ENCODE data around the gene DNHD1. TPM values are rescaled to one million over a fixed set of nuclear protein-coding genes. Genes with fewer than 3 reads are reported as not detected.
A peak's percentile ranks its signal among the peaks of the same experiment; 100 is the strongest.

DNHD1 gene
- total and polyA plus RNA-seq, 5 donors = 5.4 to 10.9 (median 7.0) TPM

- H3K4me3 ChIP-seq (ENCODE audit: low read length) = peak overlapping the region; percentile 26
- no peaks in the 10 kb centered on the region for H3K27me3 ChIP-seq (ENCODE audit: control insufficient read depth, insufficient read depth)
- peak; percentile 93 to 98 (median 97) for DNase-seq
- intact Hi-C loops (cut with DNase I) = no loop called here
- H3K27ac ChIP-seq (ENCODE audit: low read length) = peak overlapping the region; percentile 100
- no peaks in the 10 kb centered on the region for H3K9me3 ChIP-seq (ENCODE audit: control insufficient read depth, low read length)
- 5% methylated on average over 11 of the region's 11 CpGs for WGBS
- peak; percentile 81 to 84 for ATAC-seq
- peaks cover 23% of the 10 kb centered on the region for H3K4me1 ChIP-seq (ENCODE audit: control insufficient read depth, insufficient read depth, low read length)
Measured at GRCh38 chr11:6606471-6607189, 109.5 kb downstream of the DNHD1 start.

- ATAC-seq = no peak
- intact Hi-C loops (cut with DNase I) = no loop called here
Measured at GRCh38 chr11:6607190-6607795, 110.2 kb downstream of the DNHD1 start.

GRCh38 chr11:6608011-6608410 lies 110.9 kb downstream of the DNHD1 start:
- WGBS = 86% methylated on average over 9 of the region's 9 CpGs
- H3K27me3 ChIP-seq (ENCODE audit: control insufficient read depth, insufficient read depth) = no peaks in the 10 kb centered on the region
- DNase-seq (peak in 1 of 3 donors; percentile 46), ATAC-seq (no peak)
- no peaks in the 10 kb centered on the region for H3K9me3 ChIP-seq (ENCODE audit: control insufficient read depth, low read length)
- intact Hi-C loops (cut with DNase I) = no loop called here
- H3K4me3 ChIP-seq (ENCODE audit: low read length) = no peak overlapping the region
- H3K4me1 ChIP-seq (ENCODE audit: control insufficient read depth, insufficient read depth, low read length) = peaks cover 16% of the 10 kb centered on the region
- peak overlapping the region; percentile 47 for H3K27ac ChIP-seq (ENCODE audit: low read length)

More at GRCh38 chr11:6607190-6607795, 110.2 kb downstream of the DNHD1 start:
- no peaks in the 10 kb centered on the region for H3K9me3 ChIP-seq (ENCODE audit: control insufficient read depth, low read length)
- H3K27ac ChIP-seq (ENCODE audit: low read length) = peak overlapping the region; percentile 61
- H3K27me3 ChIP-seq (ENCODE audit: control insufficient read depth, insufficient read depth) = no peaks in the 10 kb centered on the region
- H3K4me3 ChIP-seq (ENCODE audit: low read length) = no peak overlapping the region
- DNase-seq = no peak
- H3K4me1 ChIP-seq (ENCODE audit: control insufficient read depth, insufficient read depth, low read length) = peaks cover 16% of the 10 kb centered on the region

GRCh38 chr11:6608726-6609501 lies 111.8 kb downstream of the DNHD1 start:
- WGBS = 84% methylated on average over 14 of the region's 14 CpGs
- Histone ChIP-seq H3K9me3 (ENCODE audit: control insufficient read depth, low read length) (no peaks in the 10 kb centered on the region), H3K4me1 (ENCODE audit: control insufficient read depth, insufficient read depth, low read length) (peaks cover 16% of the 10 kb centered on the region), H3K4me3 (ENCODE audit: low read length) (no peak overlapping the region), H3K27ac (ENCODE audit: low read length) (no peak overlapping the region), H3K27me3 (ENCODE audit: control insufficient read depth, insufficient read depth) (no peaks in the 10 kb centered on the region)
- intact Hi-C loops (cut with DNase I) = no loop called here
- DNase-seq (no peak), ATAC-seq (no peak)

GRCh38 chr11:6609502-6610015 lies 112.5 kb downstream of the DNHD1 start:
- intact Hi-C loops (cut with DNase I) = loop anchor here in 2 of 4 donors (5.0 kb wide), 1 partner anchor 73 kb away; the partner anchor contains the start of gene MRPL17 (in 2 of the 2)
- Histone ChIP-seq H3K27ac (ENCODE audit: low read length) (no peak overlapping the region), H3K27me3 (ENCODE audit: control insufficient read depth, insufficient read depth) (no peaks in the 10 kb centered on the region), H3K9me3 (ENCODE audit: control insufficient read depth, low read length) (no peaks in the 10 kb centered on the region), H3K4me1 (ENCODE audit: control insufficient read depth, insufficient read depth, low read length) (peaks cover 16% of the 10 kb centered on the region), H3K4me3 (ENCODE audit: low read length) (no peak overlapping the region)
- no peak for DNase-seq
- 73% methylated on average over 8 of the region's 8 CpGs for WGBS
- ATAC-seq = no peak

GRCh38 chr11:6610591-6610990 lies 113.5 kb downstream of the DNHD1 start:
- H3K27ac ChIP-seq (ENCODE audit: low read length) = no peak overlapping the region
- no peak for ATAC-seq

GRCh38 chr11:6611092-6611962 lies 114.2 kb downstream of the DNHD1 start:
- no peaks in the 10 kb centered on the region for H3K27me3 ChIP-seq (ENCODE audit: control insufficient read depth, insufficient read depth)
- 10% methylated on average over 39 of the region's 39 CpGs for WGBS
- H3K27ac ChIP-seq (ENCODE audit: low read length) = peak overlapping the region; percentile 88
- ATAC-seq (peak; percentile 1 to 2), DNase-seq (peak; percentile 61 to 89 (median 80))
- H3K4me1 ChIP-seq (ENCODE audit: control insufficient read depth, insufficient read depth, low read length) = peaks cover 11% of the 10 kb centered on the region
- H3K4me3 ChIP-seq (ENCODE audit: low read length) = peak overlapping the region; percentile 91
- no peaks in the 10 kb centered on the region for H3K9me3 ChIP-seq (ENCODE audit: control insufficient read depth, low read length)
- intact Hi-C loops (cut with DNase I) = loop anchor here in 2 of 4 donors (5.0 kb wide), 1 partner anchor 71 kb away; the partner anchor contains the start of gene MRPL17 (in 2 of the 2)

More at GRCh38 chr11:6610591-6610990, 113.5 kb downstream of the DNHD1 start:
- WGBS = 87% methylated on average over 6 of the region's 6 CpGs
- H3K4me1 ChIP-seq (ENCODE audit: control insufficient read depth, insufficient read depth, low read length) = peaks cover 14% of the 10 kb centered on the region
- H3K27me3 ChIP-seq (ENCODE audit: control insufficient read depth, insufficient read depth) = no peaks in the 10 kb centered on the region
- no peaks in the 10 kb centered on the region for H3K9me3 ChIP-seq (ENCODE audit: control insufficient read depth, low read length)
- intact Hi-C loops (cut with DNase I) = loop anchor here in 2 of 4 donors (5.0 kb wide), 1 partner anchor 72 kb away; the partner anchor contains the start of gene MRPL17 (in 2 of the 2)
- DNase-seq = peak in 1 of 3 donors; percentile 65
- H3K4me3 ChIP-seq (ENCODE audit: low read length) = no peak overlapping the region

GRCh38 chr11:6611963-6612212 lies 114.8 kb downstream of the DNHD1 start:
- no peaks in the 10 kb centered on the region for H3K27me3 ChIP-seq (ENCODE audit: control insufficient read depth, insufficient read depth)
- intact Hi-C loops (cut with DNase I) = loop anchor here in 3 of 4 donors (2.0 to 5.0 kb wide), 2 partner anchors 70 to 71 kb away; partner anchors contain the start of gene MRPL17 (in 3 of the 3)
- under 1% methylated on average over 36 of the region's 36 CpGs for WGBS
- H3K9me3 ChIP-seq (ENCODE audit: control insufficient read depth, low read length) = no peaks in the 10 kb centered on the region
- ATAC-seq = no peak
- DNase-seq = no peak
- H3K27ac ChIP-seq (ENCODE audit: low read length) = peak overlapping the region; percentile 88
- H3K4me3 ChIP-seq (ENCODE audit: low read length) = peak overlapping the region; percentile 91
- H3K4me1 ChIP-seq (ENCODE audit: control insufficient read depth, insufficient read depth, low read length) = peaks cover 6% of the 10 kb centered on the region

GRCh38 chr11:6612213-6613041 lies 115.3 kb downstream of the DNHD1 start, which contains the start of gene TAF10:
Gene TAF10, minus strand, starts transcription at chr11:6612216. Its CDS starts 27 bp downstream, at chr11:6612189.
- Histone ChIP-seq H3K4me3 (ENCODE audit: low read length) (peak within 1 kb of the TSS; percentile 91), H3K27me3 (ENCODE audit: control insufficient read depth, insufficient read depth) (no peaks in the 10 kb centered on the region), H3K27ac (ENCODE audit: low read length) (peak within 1 kb of the TSS; percentile 98), H3K4me1 (ENCODE audit: control insufficient read depth, insufficient read depth, low read length) (peaks cover 5% of the 10 kb centered on the region), H3K9me3 (ENCODE audit: control insufficient read depth, low read length) (no peaks in the 10 kb centered on the region)
- ATAC-seq = peak; percentile 95
- whole genome bisulfite sequencing = under 1% methylated on average over 51 of the region's 51 CpGs
- intact Hi-C loops (cut with DNase I) = loop anchor here in 3 of 4 donors (2.0 to 5.0 kb wide), 2 partner anchors 70 kb away; partner anchors contain the start of gene MRPL17 (in 3 of the 3)
- peak; percentile 99 to 100 (median 99) for DNase-seq
